ENCODE results near the gene CCDC33. TPM values are rescaled to one million over a fixed set of nuclear protein-coding genes. Genes with fewer than 3 reads are reported as not detected.

The CCDC33 gene
- total and polyA plus RNA-seq, 2 donors from 2014 or later, result 0.63 TPM; not detected in 1

DNA sequence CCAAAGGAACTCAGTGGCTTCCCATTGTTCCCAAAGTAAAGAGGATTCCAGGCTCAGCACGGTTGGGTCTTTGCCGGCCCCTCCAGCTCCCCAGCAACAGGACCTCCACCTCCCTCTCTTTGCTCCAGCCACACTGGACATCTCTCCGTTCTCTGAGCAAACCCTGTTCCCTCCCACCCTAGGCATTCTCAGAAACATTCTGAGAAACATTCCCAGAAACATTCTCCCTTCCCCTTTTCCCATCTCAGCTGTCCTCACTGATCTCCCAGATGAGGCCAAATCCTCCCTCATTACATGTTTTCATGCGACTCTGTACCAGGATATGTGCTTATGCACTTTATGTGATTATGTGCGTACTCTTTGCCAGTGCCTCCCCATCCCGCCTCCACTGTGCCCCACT, 14.1 kb downstream of the CCDC33 start:
- H3K9ac ChIP-seq (ENCODE audit: low read length in 3 of 3), result no peak overlapping the region
- no peak for FAIRE-seq
- H3K27me3 ChIP-seq (ENCODE audit: control insufficient read depth, insufficient read depth, low read length), result no peaks in the 10 kb centered on the region
- H3K4me3 ChIP-seq (ENCODE audit: low read length in 3 of 3), result no peak overlapping the region
- no peak for DNase-seq
- no peaks in the 10 kb centered on the region for H3K36me3 ChIP-seq (ENCODE audit: control insufficient read depth in 2 of 3, insufficient read depth in 3 of 3, low read length in 3 of 3)
- no peak overlapping the region for H3K27ac ChIP-seq (ENCODE audit: low read depth in 2 of 2, low read length in 2 of 2)
- TF ChIP-seq, protein P1, sequence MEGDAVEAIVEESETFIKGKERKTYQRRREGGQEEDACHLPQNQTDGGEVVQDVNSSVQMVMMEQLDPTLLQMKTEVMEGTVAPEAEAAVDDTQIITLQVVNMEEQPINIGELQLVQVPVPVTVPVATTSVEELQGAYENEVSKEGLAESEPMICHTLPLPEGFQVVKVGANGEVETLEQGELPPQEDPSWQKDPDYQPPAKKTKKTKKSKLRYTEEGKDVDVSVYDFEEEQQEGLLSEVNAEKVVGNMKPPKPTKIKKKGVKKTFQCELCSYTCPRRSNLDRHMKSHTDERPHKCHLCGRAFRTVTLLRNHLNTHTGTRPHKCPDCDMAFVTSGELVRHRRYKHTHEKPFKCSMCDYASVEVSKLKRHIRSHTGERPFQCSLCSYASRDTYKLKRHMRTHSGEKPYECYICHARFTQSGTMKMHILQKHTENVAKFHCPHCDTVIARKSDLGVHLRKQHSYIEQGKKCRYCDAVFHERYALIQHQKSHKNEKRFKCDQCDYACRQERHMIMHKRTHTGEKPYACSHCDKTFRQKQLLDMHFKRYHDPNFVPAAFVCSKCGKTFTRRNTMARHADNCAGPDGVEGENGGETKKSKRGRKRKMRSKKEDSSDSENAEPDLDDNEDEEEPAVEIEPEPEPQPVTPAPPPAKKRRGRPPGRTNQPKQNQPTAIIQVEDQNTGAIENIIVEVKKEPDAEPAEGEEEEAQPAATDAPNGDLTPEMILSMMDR (IDR thresholded peaks at IDR 0.05; ENCODE audit: borderline replicate concordance, extremely low read depth, insufficient read depth), result no peak
- intact Hi-C loops (cut with DNase I), result no loop called here
- peaks cover 0 to 1% (median 0%) of the 10 kb centered on the region in 3 donors for H3K4me1 ChIP-seq (ENCODE audit: control insufficient read depth in 2 of 3, insufficient read depth in 2 of 3, low read depth in 1 of 3, low read length in 3 of 3)
- H3K9me3 ChIP-seq (ENCODE audit: control insufficient read depth in 2 of 3, insufficient read depth in 1 of 3, low read length in 3 of 3), result no peaks in the 10 kb centered on the region

GRCh38 chr15:74251131-74251811, 15.1 kb downstream of the CCDC33 start:
- intact Hi-C loops (cut with DNase I), result no loop called here
- Histone ChIP-seq H3K27ac (ENCODE audit: low read depth in 2 of 2, low read length in 2 of 2) (no peak overlapping the region), H3K9ac (ENCODE audit: low read length in 3 of 3) (no peak overlapping the region), H3K36me3 (ENCODE audit: control insufficient read depth in 2 of 3, insufficient read depth in 3 of 3, low read length in 3 of 3) (no peaks in the 10 kb centered on the region), H3K4me1 (ENCODE audit: control insufficient read depth in 2 of 3, insufficient read depth in 2 of 3, low read depth in 1 of 3, low read length in 3 of 3) (no peaks in the 10 kb centered on the region), H3K27me3 (ENCODE audit: control insufficient read depth, insufficient read depth, low read length) (no peaks in the 10 kb centered on the region), H3K9me3 (ENCODE audit: control insufficient read depth in 2 of 3, insufficient read depth in 1 of 3, low read length in 3 of 3) (no peaks in the 10 kb centered on the region), H3K4me3 (ENCODE audit: low read length in 3 of 3) (no peak overlapping the region)
- TF ChIP-seq, protein P1 (IDR thresholded peaks at IDR 0.05; ENCODE audit: borderline replicate concordance, extremely low read depth, insufficient read depth), result no peak
- FAIRE-seq, result no peak
- DNase-seq, result peak in 1 of 5 donors; percentile 27

DNA sequence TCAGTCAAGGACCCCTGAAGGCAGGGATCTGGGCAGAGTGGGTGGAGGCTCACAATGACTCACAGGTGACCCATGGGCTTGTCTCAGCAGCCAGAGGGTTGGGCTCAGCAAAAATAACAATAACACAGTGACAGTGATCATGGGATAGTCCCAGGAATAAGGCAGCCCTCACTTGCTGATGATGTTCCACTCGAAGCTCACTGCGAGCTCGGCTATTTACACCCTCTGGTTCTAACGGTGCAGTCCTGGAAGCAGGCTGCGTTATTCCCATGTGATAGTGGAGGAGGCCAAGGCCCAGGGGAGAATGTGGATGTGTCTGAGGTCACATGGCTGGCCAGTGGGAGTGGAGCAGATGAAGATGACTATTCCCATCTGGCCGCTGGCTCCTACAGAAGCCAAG, 16.2 kb downstream of the CCDC33 start:
- Histone ChIP-seq H3K36me3 (ENCODE audit: control insufficient read depth in 2 of 3, insufficient read depth in 3 of 3, low read length in 3 of 3) (no peaks in the 10 kb centered on the region), H3K9me3 (ENCODE audit: control insufficient read depth in 2 of 3, insufficient read depth in 1 of 3, low read length in 3 of 3) (no peaks in the 10 kb centered on the region), H3K4me1 (ENCODE audit: control insufficient read depth in 2 of 3, insufficient read depth in 2 of 3, low read depth in 1 of 3, low read length in 3 of 3) (no peaks in the 10 kb centered on the region), H3K27ac (ENCODE audit: low read depth in 2 of 2, low read length in 2 of 2) (no peak overlapping the region), H3K4me3 (ENCODE audit: low read length in 3 of 3) (no peak overlapping the region), H3K9ac (ENCODE audit: low read length in 3 of 3) (no peak overlapping the region), H3K27me3 (ENCODE audit: control insufficient read depth, insufficient read depth, low read length) (no peaks in the 10 kb centered on the region)
- DNase-seq, result peak in 1 of 5 donors; percentile 27
- FAIRE-seq, result no peak
- TF ChIP-seq, protein P1 (IDR thresholded peaks at IDR 0.05; ENCODE audit: borderline replicate concordance, extremely low read depth, insufficient read depth), result no peak
- intact Hi-C loops (cut with DNase I), result no loop called here

DNA sequence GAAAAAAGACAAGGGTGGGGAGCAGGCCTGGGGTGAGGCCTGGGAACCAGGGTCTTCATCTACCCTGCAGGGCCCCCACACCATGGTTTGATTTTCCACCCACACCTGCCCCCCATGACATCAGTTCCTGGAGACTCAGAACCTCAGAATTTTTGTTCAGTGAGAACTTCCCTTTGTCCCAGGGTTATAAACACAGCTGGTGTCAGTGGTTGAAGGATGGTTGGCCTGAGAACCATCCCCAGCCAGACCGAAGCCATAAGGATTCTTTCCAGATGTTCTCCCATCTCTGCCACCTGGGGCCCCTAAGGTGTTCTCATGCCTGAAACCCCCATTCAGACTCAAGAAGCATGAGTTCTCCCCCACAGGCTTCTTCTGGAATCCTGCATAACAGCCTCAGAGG, 16.6 kb downstream of the CCDC33 start:
- Histone ChIP-seq H3K27me3 (ENCODE audit: control insufficient read depth, insufficient read depth, low read length) (no peaks in the 10 kb centered on the region), H3K27ac (ENCODE audit: low read depth in 2 of 2, low read length in 2 of 2) (no peak overlapping the region), H3K4me1 (ENCODE audit: control insufficient read depth in 2 of 3, insufficient read depth in 2 of 3, low read depth in 1 of 3, low read length in 3 of 3) (no peaks in the 10 kb centered on the region), H3K36me3 (ENCODE audit: control insufficient read depth in 2 of 3, insufficient read depth in 3 of 3, low read length in 3 of 3) (no peaks in the 10 kb centered on the region), H3K9me3 (ENCODE audit: control insufficient read depth in 2 of 3, insufficient read depth in 1 of 3, low read length in 3 of 3) (no peaks in the 10 kb centered on the region), H3K9ac (ENCODE audit: low read length in 3 of 3) (no peak overlapping the region), H3K4me3 (ENCODE audit: low read length in 3 of 3) (no peak overlapping the region)
- DNase-seq (no peak), FAIRE-seq (no peak)
- intact Hi-C loops (cut with DNase I), result no loop called here
- TF ChIP-seq, protein P1 (IDR thresholded peaks at IDR 0.05; ENCODE audit: borderline replicate concordance, extremely low read depth, insufficient read depth), result no peak
